ENCODE data around the gene MISP3.
"Not testable (repeated sequence)": the region's sequence is repeated elsewhere in the genome, so short reads cannot be mapped to it uniquely, and the experiment has no call there.

The MISP3 gene

DNA sequence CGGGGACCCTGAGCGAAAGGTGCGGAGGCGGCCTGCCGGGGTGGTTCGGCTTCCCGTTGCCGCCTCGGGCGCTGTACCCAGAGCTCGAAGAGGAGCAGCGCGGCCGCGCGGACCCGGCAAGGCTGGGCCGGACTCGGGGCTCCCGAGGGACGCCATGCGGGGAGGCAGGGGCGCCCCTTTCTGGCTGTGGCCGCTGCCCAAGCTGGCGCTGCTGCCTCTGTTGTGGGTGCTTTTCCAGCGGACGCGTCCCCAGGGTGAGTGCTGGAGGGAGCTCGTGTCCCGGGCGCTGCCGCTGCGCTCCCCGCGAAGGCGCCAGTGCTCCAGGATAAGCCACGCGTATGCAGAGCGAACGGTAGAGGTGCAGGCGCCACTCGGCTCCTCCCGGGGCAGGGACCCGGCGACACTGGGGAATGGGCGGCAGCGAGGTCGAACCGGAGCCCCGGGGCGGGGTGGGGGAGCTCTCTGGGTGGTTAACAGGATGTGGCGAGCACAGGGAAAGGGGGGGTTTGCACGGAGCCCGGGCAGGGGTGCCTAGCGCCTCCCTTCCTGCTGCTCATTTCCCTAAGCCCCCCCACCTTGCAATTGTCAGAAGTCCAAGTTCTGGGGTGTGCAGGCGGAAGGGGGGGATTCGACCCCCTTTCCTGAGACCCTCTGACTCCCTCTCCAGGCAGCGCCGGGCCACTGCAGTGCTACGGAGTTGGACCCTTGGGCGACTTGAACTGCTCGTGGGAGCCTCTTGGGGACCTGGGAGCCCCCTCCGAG, 40.7 kb upstream of the MISP3 start, which contains the start of gene IL27RA:
Gene IL27RA (plus strand): TSS at position 44 of the 762 bp plus-strand sequence. CDS start 111 bp downstream, at position 155.
- Histone ChIP-seq H3K27me3 (ENCODE audit: insufficient read depth, low read length) (peaks cover 5% of the 10 kb centered on the region; the same call in 1 of the 2 replicates), H3K27ac (ENCODE audit: low read depth, low read length, poor library complexity, severe bottlenecking) (no peak within 1 kb of the TSS), H3K4me1 (ENCODE audit: insufficient read depth, low read length, severe bottlenecking) (peaks cover 11% of the 10 kb centered on the region)

DNA sequence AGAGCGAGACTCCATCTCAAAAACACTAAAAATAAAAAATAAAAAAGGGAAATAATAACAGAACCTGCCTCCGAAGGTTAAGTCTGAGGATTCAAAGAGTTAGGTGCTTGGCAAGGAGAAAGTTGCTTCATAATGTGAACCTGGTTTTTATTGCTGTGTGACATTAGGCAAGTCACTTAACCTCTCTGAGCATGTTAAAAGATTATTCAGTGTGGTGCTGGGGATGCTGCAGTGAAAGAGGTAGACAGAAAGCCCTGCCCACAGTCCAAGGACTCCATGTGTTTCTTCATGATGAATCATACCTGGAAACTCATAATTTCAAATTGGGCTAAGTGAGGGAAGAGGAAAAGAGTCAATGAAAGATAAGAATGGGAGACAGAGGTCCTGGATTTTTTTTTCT, 38.6 kb upstream of the MISP3 start:
- H3K9me2 ChIP-seq (ENCODE audit: low read depth, low read length), result no peaks in the 10 kb centered on the region
- H3K27me3 ChIP-seq (ENCODE audit: insufficient read depth, low read length), result peaks cover 5% of the 10 kb centered on the region; the same call in 1 of the 2 replicates
- no peak overlapping the region for H3K4me3 ChIP-seq (ENCODE audit: low read depth, low read length, poor library complexity, severe bottlenecking)
- H3K4me2 ChIP-seq (ENCODE audit: low read length), result no peak overlapping the region
- no peak overlapping the region for H3K9ac ChIP-seq (ENCODE audit: low read length)
- H3K36me3 ChIP-seq (ENCODE audit: insufficient read depth, low read length), result no peaks in the 10 kb centered on the region
- H2AFZ ChIP-seq (ENCODE audit: low read length), result no peak overlapping the region
- no peaks in the 10 kb centered on the region for H3K9me3 ChIP-seq (ENCODE audit: low read length)
- H3K4me1 ChIP-seq (ENCODE audit: insufficient read depth, low read length, severe bottlenecking), result peaks cover 11% of the 10 kb centered on the region
- no peaks in the 10 kb centered on the region for H4K20me1 ChIP-seq (ENCODE audit: insufficient read depth, low read length)
- no peaks in the 10 kb centered on the region for H3F3A ChIP-seq (ENCODE audit: insufficient read depth, low read length)
- no peak overlapping the region for H3K27ac ChIP-seq (ENCODE audit: low read depth, low read length, poor library complexity, severe bottlenecking)
- no peak for TF ChIP-seq EZH2 (IDR thresholded peaks at IDR 0.05; ENCODE audit: borderline replicate concordance, low read length)
- TF ChIP-seq, protein P1, sequence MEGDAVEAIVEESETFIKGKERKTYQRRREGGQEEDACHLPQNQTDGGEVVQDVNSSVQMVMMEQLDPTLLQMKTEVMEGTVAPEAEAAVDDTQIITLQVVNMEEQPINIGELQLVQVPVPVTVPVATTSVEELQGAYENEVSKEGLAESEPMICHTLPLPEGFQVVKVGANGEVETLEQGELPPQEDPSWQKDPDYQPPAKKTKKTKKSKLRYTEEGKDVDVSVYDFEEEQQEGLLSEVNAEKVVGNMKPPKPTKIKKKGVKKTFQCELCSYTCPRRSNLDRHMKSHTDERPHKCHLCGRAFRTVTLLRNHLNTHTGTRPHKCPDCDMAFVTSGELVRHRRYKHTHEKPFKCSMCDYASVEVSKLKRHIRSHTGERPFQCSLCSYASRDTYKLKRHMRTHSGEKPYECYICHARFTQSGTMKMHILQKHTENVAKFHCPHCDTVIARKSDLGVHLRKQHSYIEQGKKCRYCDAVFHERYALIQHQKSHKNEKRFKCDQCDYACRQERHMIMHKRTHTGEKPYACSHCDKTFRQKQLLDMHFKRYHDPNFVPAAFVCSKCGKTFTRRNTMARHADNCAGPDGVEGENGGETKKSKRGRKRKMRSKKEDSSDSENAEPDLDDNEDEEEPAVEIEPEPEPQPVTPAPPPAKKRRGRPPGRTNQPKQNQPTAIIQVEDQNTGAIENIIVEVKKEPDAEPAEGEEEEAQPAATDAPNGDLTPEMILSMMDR (IDR thresholded peaks at IDR 0.05; ENCODE audit: low read length), result no peak
- H3K79me2 ChIP-seq (ENCODE audit: insufficient read depth, low read length), result no peaks in the 10 kb centered on the region

More for the DNA sequence above, 40.7 kb upstream of the MISP3 start, which contains the start of gene IL27RA:
- Histone ChIP-seq H4K20me1 (ENCODE audit: insufficient read depth, low read length) (no peaks in the 10 kb centered on the region), H3K36me3 (ENCODE audit: insufficient read depth, low read length) (no peaks in the 10 kb centered on the region), H3K79me2 (ENCODE audit: insufficient read depth, low read length) (no peaks in the 10 kb centered on the region), H3K9ac (ENCODE audit: low read length) (peak within 1 kb of the TSS; percentile 66), H3K4me2 (ENCODE audit: low read length) (peak within 1 kb of the TSS; percentile 73), H3F3A (ENCODE audit: insufficient read depth, low read length) (no peaks in the 10 kb centered on the region), H3K9me3 (ENCODE audit: low read length) (no peaks in the 10 kb centered on the region), H3K4me3 (ENCODE audit: low read depth, low read length, poor library complexity, severe bottlenecking) (peak within 1 kb of the TSS; percentile 67), H3K9me2 (ENCODE audit: low read depth, low read length) (no peaks in the 10 kb centered on the region), H2AFZ (ENCODE audit: low read length) (no peak within 1 kb of the TSS)
- TF ChIP-seq EZH2 (IDR thresholded peaks at IDR 0.05; ENCODE audit: borderline replicate concordance, low read length), result no peak
- TF ChIP-seq, protein P1 (IDR thresholded peaks at IDR 0.05; ENCODE audit: low read length), result peak; percentile 80

DNA sequence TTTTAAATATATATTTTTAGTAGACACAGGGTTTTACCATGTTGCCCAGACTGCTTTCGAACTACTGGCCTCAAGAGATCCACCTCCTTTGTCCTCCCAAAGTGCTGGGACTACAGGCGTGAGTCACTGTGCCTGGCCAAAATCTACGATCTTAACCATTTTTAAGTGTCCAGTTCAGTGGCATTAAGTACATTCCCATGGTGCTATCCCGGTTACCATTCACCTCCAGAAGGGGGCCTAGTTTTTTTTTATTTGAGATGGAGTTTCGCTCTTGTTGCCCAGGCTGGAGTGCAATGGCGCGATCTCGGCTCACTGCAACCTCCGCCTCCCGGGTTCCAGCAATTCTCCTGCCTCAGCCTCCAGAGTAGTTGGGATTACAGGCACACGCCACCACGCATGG, 37.4 kb upstream of the MISP3 start:
- not testable (repeated sequence) for H2AFZ ChIP-seq (ENCODE audit: low read length); H3K36me3 ChIP-seq (ENCODE audit: insufficient read depth, low read length); H3K27ac ChIP-seq (ENCODE audit: low read depth, low read length, poor library complexity, severe bottlenecking); H3K4me2 ChIP-seq (ENCODE audit: low read length); H3K4me3 ChIP-seq (ENCODE audit: low read depth, low read length, poor library complexity, severe bottlenecking); H4K20me1 ChIP-seq (ENCODE audit: insufficient read depth, low read length); H3F3A ChIP-seq (ENCODE audit: insufficient read depth, low read length); H3K9ac ChIP-seq (ENCODE audit: low read length); H3K9me3 ChIP-seq (ENCODE audit: low read length); H3K27me3 ChIP-seq (ENCODE audit: insufficient read depth, low read length); H3K9me2 ChIP-seq (ENCODE audit: low read depth, low read length); H3K79me2 ChIP-seq (ENCODE audit: insufficient read depth, low read length)
- H3K4me1 ChIP-seq (ENCODE audit: insufficient read depth, low read length, severe bottlenecking), result peaks cover 11% of the 10 kb centered on the region

Data from OCI-LY1 (cell line).